HepG2 (cell line): ENCODE data around the gene CORO1A. TPM values are rescaled to one million over a fixed set of nuclear protein-coding genes. Genes with fewer than 3 reads are reported as not detected.

Experiments used
- BCL6 ChIP-seq: IDR thresholded peaks from 2 replicates; pipeline ENCODE4 v1.6.1; 2016; ENCODE audit warnings: missing genetic modification reagents, missing compliant biosample characterization
- CHD4 ChIP-seq: fragments of 200-600 bp; sonication (generic); IDR thresholded peaks from 2 replicates; pipeline ENCODE4 v1.7.0; 2017; ENCODE audit warnings: mild to moderate bottlenecking, low read length, borderline replicate concordance
- JUND ChIP-seq: sonication (generic); formaldehyde crosslinking; IDR thresholded peaks from 2 replicates; pipeline ENCODE4 v1.8.0; 2022; ENCODE audit warnings: mild to moderate bottlenecking, missing genetic modification reagents
- MXD4 ChIP-seq: IDR thresholded peaks from 2 replicates; pipeline ENCODE4 v1.6.1; 2016; ENCODE audit warnings: mild to moderate bottlenecking, missing biosample characterization, missing genetic modification reagents
- NKX3-1 ChIP-seq: sonication (generic); formaldehyde crosslinking; IDR thresholded peaks from 2 replicates; pipeline ENCODE4 v1.5.0; 2020; ENCODE audit warnings: missing genetic modification reagents
- NR3C1 ChIP-seq: sonication (generic); formaldehyde crosslinking; IDR thresholded peaks from 2 replicates; pipeline ENCODE4 v1.4.0; 2020; ENCODE audit warnings: missing genetic modification reagents
- SMARCE1 ChIP-seq: fragments of 450-650 bp; IDR thresholded peaks from 2 replicates; pipeline ENCODE4 v1.6.1; 2017; ENCODE audit warnings: borderline replicate concordance
- SRY ChIP-seq: sonication (generic); formaldehyde crosslinking; IDR thresholded peaks from 2 replicates; pipeline ENCODE4 v1.8.0; 2022; ENCODE audit warnings: mild to moderate bottlenecking, missing genetic modification reagents
- ZBTB21 ChIP-seq: sonication (generic); formaldehyde crosslinking; IDR thresholded peaks from 2 replicates; pipeline ENCODE4 v1.4.0; 2020; ENCODE audit warnings: missing genetic modification reagents
- ZNF589 ChIP-seq: sonication (generic); formaldehyde crosslinking; conservative IDR thresholded peaks from 2 replicates; pipeline ENCODE4 v1.8.0; 2022; ENCODE audit warnings: mild to moderate bottlenecking, moderate library complexity, missing genetic modification reagents
- polyA plus RNA-seq, 8 experiments: library from polyadenylated mRNA; depleted of rRNA in 3 of 8; stranded (reverse) in 7 of 8; unstranded in 1 of 8; fragments of >200 nt; fragmentation: Illumina TruSeq in 4 of 8; extraction: Trizol in 4 of 8; gene quantifications; 2 replicates each; pipeline versions ENCODE4 v1.2.1 to v1.2.3, GENCODE V29; 2011 to 2016; ENCODE audit warnings: low read depth in 4 of 8, missing spikeins in 1 of 8, mixed read lengths in 1 of 8; ENCODE audit not compliant: insufficient read depth in 1 of 8
- total RNA-seq, 5 experiments: library from RNA; depleted of rRNA; stranded (reverse); fragments of >200 nt; fragmentation: Illumina TruSeq; extraction: Trizol; gene quantifications; 2 replicates each; pipeline ENCODE4 v1.2.3, GENCODE V29; 2016; ENCODE audit warnings: low read depth in 1 of 5
- TF ChIP-seq, protein P1 (sequence below): sonication (generic); formaldehyde crosslinking; IDR thresholded peaks from 2 replicates; pipeline ENCODE4 v1.9.0; 2022; ENCODE audit warnings: low read depth, missing genetic modification reagents
- TF ChIP-seq, protein P2 (sequence below): sonication (generic); formaldehyde crosslinking; IDR thresholded peaks from 2 replicates; pipeline ENCODE4 v1.4.0; 2020; ENCODE audit warnings: mild to moderate bottlenecking, missing genetic modification reagents
- TF ChIP-seq, protein P3 (sequence below): sonication (generic); formaldehyde crosslinking; IDR thresholded peaks from 2 replicates; pipeline ENCODE4 v1.8.1; 2022; ENCODE audit warnings: low read depth, mild to moderate bottlenecking, missing genetic modification reagents
- TF ChIP-seq, protein P4 (sequence below): sonication (generic); formaldehyde crosslinking; IDR thresholded peaks from 2 replicates; pipeline ENCODE4 v1.4.0; 2020; ENCODE audit warnings: missing genetic modification reagents
- TF ChIP-seq, protein P5 (sequence below): sonication (generic); formaldehyde crosslinking; IDR thresholded peaks from 2 replicates; pipeline ENCODE4 v1.4.0; 2020; ENCODE audit warnings: missing genetic modification reagents

The CORO1A gene
- total and polyA plus RNA-seq, 2 of the 13 experiments (the other 11 are each of a cell fraction or from before 2014, with no cell fraction given), result 6.5 to 12.9 TPM

DNA sequence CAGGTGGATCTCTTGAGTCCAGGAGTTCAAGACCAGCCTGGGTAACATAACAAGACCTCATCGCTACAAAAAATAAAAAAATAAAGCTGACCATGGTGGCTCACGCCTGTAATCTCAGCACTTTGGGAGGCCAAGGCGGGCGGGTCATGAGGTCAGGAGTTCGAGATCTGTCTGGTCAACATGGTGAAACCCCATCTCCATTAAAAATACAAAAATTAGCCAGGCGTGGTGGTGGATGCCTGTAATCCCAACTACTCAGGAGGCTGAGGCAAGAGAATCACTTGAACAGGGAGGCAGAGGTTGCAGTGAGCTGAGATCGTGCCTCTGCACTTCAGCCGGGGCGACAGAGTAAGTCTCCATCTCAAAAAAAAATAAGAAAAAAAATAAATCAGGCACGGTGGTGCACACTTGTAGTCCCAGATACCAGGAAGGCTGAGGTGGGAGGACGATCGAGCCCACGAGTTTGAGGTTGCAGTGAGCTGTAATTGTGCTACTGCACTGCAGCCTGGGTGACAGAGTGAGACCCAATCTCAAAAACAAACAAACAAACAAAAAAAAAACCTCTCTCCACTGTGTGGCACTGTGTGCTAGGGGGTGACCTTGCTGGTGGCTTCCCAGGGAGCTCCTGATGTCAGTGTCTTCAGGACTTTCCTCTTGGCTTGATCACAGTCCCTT lies 40.6 kb upstream of the CORO1A start (continued):
- TF ChIP-seq, protein P1, sequence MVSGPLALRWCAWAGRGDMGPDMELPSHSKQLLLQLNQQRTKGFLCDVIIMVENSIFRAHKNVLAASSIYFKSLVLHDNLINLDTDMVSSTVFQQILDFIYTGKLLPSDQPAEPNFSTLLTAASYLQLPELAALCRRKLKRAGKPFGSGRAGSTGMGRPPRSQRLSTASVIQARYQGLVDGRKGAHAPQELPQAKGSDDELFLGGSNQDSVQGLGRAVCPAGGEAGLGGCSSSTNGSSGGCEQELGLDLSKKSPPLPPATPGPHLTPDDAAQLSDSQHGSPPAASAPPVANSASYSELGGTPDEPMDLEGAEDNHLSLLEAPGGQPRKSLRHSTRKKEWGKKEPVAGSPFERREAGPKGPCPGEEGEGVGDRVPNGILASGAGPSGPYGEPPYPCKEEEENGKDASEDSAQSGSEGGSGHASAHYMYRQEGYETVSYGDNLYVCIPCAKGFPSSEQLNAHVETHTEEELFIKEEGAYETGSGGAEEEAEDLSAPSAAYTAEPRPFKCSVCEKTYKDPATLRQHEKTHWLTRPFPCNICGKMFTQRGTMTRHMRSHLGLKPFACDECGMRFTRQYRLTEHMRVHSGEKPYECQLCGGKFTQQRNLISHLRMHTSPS (CRISPR knock-in tag), result no peak
- TF ChIP-seq ZNF589 (CRISPR knock-in tag) (no peak), JUND (no peak), SMARCE1 (no peak), MXD4 (no peak), CHD4 (no peak), BCL6 (CRISPR knock-in tag) (no peak), SRY (CRISPR knock-in tag) (no peak), ZBTB21 (CRISPR knock-in tag) (no peak), NR3C1 (CRISPR knock-in tag) (no peak), NKX3-1 (CRISPR knock-in tag) (no peak)
- TF ChIP-seq, protein P2, sequence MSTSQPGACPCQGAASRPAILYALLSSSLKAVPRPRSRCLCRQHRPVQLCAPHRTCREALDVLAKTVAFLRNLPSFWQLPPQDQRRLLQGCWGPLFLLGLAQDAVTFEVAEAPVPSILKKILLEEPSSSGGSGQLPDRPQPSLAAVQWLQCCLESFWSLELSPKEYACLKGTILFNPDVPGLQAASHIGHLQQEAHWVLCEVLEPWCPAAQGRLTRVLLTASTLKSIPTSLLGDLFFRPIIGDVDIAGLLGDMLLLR (CRISPR knock-in tag), result no peak
- TF ChIP-seq, protein P3, sequence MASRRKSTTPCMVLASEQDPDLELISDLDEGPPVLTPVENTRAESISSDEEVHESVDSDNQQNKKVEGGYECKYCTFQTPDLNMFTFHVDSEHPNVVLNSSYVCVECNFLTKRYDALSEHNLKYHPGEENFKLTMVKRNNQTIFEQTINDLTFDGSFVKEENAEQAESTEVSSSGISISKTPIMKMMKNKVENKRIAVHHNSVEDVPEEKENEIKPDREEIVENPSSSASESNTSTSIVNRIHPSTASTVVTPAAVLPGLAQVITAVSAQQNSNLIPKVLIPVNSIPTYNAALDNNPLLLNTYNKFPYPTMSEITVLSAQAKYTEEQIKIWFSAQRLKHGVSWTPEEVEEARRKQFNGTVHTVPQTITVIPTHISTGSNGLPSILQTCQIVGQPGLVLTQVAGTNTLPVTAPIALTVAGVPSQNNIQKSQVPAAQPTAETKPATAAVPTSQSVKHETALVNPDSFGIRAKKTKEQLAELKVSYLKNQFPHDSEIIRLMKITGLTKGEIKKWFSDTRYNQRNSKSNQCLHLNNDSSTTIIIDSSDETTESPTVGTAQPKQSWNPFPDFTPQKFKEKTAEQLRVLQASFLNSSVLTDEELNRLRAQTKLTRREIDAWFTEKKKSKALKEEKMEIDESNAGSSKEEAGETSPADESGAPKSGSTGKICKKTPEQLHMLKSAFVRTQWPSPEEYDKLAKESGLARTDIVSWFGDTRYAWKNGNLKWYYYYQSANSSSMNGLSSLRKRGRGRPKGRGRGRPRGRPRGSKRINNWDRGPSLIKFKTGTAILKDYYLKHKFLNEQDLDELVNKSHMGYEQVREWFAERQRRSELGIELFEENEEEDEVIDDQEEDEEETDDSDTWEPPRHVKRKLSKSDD, result no peak
- TF ChIP-seq, protein P4, sequence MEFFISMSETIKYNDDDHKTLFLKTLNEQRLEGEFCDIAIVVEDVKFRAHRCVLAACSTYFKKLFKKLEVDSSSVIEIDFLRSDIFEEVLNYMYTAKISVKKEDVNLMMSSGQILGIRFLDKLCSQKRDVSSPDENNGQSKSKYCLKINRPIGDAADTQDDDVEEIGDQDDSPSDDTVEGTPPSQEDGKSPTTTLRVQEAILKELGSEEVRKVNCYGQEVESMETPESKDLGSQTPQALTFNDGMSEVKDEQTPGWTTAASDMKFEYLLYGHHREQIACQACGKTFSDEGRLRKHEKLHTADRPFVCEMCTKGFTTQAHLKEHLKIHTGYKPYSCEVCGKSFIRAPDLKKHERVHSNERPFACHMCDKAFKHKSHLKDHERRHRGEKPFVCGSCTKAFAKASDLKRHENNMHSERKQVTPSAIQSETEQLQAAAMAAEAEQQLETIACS (CRISPR knock-in tag), result no peak
- TF ChIP-seq, protein P5, sequence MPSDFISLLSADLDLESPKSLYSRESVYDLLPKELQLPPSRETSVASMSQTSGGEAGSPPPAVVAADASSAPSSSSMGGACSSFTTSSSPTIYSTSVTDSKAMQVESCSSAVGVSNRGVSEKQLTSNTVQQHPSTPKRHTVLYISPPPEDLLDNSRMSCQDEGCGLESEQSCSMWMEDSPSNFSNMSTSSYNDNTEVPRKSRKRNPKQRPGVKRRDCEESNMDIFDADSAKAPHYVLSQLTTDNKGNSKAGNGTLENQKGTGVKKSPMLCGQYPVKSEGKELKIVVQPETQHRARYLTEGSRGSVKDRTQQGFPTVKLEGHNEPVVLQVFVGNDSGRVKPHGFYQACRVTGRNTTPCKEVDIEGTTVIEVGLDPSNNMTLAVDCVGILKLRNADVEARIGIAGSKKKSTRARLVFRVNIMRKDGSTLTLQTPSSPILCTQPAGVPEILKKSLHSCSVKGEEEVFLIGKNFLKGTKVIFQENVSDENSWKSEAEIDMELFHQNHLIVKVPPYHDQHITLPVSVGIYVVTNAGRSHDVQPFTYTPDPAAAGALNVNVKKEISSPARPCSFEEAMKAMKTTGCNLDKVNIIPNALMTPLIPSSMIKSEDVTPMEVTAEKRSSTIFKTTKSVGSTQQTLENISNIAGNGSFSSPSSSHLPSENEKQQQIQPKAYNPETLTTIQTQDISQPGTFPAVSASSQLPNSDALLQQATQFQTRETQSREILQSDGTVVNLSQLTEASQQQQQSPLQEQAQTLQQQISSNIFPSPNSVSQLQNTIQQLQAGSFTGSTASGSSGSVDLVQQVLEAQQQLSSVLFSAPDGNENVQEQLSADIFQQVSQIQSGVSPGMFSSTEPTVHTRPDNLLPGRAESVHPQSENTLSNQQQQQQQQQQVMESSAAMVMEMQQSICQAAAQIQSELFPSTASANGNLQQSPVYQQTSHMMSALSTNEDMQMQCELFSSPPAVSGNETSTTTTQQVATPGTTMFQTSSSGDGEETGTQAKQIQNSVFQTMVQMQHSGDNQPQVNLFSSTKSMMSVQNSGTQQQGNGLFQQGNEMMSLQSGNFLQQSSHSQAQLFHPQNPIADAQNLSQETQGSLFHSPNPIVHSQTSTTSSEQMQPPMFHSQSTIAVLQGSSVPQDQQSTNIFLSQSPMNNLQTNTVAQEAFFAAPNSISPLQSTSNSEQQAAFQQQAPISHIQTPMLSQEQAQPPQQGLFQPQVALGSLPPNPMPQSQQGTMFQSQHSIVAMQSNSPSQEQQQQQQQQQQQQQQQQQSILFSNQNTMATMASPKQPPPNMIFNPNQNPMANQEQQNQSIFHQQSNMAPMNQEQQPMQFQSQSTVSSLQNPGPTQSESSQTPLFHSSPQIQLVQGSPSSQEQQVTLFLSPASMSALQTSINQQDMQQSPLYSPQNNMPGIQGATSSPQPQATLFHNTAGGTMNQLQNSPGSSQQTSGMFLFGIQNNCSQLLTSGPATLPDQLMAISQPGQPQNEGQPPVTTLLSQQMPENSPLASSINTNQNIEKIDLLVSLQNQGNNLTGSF (CRISPR knock-in tag), result no peak
